Pons (tissue), 1 donor: ENCODE results near the gene SLC9C1.
A peak's percentile ranks its signal among the peaks of the same experiment; 100 is the strongest.
"Not testable (repeated sequence)": the region's sequence is repeated elsewhere in the genome, so short reads cannot be mapped to it uniquely, and the experiment has no call there.

Experiments
- DNase-seq: peaks from one replicate; pipeline ENCODE4 v3.0.0-alpha.2; 2016; ENCODE audit warnings: low spot score

Gene SLC9C1

DNA sequence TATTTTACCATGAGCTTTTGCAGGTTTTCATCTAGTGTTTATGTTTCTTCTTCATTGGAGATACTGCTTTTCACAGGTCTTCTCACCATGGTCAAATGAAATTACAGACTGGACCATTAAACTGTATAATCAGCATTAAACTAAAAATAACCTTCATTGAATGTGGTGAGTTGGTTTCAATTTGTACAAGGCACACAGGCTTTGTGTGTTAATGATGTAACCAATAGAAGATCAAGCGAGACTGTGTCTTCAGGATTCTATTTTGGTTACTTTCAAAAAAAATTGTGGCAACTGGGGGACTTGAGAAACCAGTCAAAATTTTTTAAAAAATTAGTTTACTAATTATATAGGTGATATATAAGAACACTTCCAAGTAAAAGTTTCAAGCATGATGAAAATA is 106.7 kb downstream of the SLC9C1 start:
- DNase-seq = no peak

DNA sequence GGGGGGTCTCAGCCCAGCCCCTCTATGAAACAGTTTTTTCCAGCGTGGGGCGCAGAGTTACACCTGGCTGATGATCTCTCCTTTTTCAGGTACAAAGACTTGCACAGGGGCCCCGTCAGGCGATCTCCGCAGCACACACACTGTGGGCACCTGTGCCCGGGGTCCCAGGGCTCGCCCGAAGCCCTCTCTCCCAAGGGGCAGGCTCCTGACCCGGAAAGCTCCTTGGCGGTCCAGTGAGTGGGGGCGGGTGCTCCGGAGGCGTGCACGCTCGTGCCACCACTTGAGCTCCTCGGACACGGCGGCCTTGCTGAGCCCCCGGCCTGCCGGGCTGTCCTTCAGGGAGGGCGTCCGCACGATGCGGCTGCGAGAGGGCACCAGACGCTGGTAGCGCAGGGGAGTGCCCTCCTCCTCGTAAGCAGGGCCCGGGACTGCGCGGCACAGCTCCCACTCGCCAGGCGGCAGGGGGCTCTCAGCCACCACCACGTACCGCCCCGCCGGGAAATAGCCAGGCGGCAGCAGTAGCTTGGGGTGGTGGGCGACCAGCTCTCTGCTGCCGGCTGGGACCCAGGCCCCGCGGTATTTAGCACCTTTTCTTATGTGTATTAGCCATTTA is 108.5 kb downstream of the SLC9C1 start:
- not testable (repeated sequence) for DNase-seq

DNA sequence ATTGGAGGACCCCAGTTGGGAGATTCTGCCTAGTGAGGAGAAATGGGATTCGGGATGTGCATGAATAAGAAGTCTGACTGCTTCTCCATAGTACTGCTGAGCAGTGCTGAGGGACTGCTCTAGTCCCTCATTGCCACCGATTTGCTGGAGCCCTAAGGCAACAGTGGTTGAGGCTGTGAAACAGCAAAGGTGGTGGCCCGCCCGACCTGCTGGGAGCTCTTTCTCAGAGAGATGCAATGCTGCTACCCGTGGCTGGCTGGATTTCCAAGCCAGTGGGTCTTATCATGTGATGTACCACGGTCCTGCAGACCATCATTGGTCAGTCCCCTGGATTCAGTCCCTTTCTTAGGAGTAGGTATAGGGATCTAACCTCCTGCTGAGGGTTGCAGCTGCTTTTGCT is 118.4 kb downstream of the SLC9C1 start:
- no peak for DNase-seq

DNA sequence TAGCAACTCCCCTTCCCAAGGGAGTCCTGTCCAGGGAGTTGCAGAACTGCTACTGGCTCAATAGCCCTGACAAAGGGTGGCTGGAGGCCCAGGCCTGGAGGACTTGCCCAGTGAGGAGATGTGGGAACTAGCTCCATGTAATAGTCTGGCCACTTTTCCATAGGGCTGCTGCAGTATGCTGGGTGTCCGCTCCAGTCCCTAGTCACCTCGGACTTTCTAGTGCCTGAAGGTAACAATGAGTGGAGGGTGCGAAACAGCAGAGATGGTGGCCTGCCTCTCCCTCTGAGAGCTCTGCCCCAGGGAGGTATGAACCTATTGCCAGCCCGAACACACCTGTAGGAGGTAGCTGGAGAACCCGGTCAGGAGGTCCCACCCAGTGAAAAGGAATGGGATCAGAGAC is 119.0 kb downstream of the SLC9C1 start:
- DNase-seq = no peak

DNA sequence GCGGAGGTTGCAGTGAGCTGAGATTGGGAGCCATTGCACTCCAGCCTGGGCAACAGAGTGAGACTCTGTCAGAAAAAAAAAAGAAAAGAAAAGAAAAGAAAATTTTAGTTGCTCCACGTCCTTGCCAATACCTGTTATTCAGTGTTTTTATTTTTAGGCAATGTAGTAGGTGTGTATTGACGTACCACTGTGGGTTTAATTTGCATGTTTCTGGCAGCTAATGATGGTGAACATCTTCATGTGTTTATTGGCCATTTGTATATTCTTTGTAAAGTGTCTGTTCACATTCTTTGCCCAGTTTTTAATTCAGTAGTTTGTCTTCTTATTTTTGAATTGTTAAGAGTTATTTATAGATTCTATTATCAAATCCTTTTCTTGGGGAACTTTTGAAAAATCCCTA is 122.9 kb downstream of the SLC9C1 start:
- no peak for DNase-seq

DNA sequence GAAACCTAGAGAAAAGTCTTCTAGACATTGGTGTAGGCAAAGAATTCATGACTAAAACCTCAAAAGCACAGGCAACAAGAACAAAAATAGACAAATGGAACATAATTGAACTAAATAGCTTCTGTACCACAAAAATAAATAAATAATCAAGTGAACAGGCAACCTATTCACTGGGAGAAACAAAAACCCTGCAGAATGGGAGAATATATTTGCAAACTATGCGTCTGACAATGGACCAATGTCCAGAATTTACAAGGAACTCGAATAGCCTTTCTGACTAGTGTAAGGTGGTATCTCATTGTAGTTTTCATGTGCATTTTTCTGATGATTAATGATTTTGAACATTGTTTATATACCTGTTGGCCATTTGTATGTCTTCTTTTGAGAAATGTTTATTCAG is 124.0 kb downstream of the SLC9C1 start:
- peak; percentile 87 for DNase-seq

DNA sequence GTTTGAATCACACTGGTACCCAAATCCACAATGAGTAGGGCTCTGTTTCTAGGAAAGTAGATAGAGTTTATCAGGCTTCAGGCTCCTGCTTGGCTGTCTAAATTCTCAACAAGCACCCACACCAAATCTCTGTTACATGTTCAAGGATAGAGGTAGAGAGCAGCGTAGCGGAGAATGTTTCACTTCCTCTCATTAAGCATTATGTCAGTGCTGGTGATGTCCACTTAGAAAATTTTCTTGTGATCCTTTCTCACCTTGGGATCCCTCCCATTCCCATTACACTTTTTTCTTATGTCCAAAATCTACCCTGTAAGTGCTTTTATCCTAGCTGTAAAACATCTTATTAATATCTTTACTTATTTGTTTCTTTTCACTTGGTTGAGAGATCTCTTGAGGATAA is 126.3 kb downstream of the SLC9C1 start:
- DNase-seq = no peak

DNA sequence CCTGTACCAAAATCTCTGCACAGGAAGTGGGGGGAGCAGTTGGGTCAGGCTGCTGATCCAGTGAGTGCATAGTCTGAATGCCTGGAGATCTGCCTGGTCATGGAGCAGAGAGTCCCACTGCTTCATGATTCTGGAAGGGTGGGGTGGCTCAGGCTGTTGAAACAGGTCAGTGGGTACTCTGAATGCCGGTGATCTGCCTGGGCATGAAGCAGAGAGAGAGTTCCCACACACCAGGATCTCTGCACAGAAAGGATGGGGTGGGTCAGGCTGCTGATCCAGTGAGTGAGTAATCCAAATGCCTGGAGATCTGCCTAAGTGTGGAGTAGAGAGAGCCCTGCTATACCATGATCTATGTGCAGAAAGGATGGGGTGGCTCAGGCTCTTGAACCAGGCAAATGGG is 144.9 kb downstream of the SLC9C1 start:
- DNase-seq = no peak

DNA sequence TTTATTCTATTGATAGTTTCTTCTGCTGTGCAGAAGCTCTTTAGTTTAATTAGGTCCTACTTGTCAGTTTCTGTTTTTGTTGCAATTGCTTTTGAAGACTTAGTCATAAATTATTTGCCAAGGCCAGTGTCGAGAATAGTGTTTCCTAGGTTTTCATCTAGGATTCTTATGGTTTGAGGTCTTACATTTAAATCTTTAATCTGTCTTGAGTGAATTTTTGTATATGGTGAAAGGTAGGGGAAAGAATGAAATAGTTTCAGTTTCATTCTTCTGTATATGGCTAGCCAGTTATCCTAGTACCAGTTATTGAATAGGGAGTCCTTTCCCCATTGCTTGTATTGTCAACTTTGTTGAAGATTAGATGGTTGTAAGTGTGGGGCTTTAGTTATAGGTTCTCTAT is 150.3 kb downstream of the SLC9C1 start:
- no peak for DNase-seq

DNA sequence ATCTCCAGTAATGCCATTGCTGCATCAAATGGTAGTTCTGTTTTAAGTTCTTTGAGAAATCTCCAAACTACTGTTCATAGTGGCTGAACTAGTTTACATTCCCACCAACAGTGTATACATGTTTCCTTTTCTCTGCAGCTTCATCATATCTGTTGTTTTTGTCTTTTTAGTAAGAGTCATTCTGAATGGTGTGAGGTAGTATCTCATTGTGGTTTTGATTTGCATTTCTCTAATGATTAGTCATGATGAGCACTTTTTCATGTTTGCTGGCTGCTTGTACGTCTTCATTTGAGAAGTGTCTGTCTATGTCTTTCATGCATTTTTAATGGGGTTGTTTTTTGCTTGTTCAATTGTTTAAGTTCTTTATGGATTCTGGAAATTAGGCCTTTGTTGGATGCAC is 150.8 kb downstream of the SLC9C1 start:
- DNase-seq = no peak

DNA sequence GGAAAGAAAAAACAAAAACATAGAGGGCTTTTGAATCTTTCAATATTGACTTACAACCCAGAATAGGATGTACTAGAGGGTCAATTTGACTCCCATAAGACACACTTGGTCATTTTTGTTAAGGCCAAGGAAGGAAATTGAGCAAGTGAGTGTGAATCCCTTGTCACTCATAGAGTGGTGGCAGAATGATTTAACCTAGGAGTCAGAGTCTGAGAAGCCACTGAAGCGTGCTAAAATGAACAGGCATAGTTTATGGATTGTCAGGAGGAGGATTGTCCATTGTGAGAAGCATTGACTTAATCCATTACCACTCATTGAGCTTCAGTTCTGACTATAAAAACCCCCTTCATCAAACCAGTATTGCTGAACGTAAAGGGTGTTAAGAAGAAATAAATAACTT is 152.7 kb downstream of the SLC9C1 start:
- no peak for DNase-seq

DNA sequence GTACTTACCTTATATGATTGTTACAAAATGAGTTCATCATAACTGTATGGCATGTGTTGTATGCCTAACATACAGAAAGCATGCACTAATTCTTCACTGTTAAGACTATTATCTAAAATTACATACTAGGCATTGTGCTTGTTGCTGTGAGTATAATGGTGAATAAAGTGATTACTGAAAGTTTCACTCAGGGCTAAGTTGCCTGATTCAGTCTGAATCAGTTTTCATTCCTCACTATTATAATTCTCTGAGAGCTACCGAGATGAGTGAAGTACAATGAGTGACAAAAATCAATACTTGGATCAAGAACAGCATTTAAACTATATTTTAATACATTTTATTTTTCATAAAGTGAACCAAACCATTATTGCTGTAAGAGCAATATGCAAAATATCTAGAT is 153.4 kb downstream of the SLC9C1 start:
- DNase-seq = no peak

DNA sequence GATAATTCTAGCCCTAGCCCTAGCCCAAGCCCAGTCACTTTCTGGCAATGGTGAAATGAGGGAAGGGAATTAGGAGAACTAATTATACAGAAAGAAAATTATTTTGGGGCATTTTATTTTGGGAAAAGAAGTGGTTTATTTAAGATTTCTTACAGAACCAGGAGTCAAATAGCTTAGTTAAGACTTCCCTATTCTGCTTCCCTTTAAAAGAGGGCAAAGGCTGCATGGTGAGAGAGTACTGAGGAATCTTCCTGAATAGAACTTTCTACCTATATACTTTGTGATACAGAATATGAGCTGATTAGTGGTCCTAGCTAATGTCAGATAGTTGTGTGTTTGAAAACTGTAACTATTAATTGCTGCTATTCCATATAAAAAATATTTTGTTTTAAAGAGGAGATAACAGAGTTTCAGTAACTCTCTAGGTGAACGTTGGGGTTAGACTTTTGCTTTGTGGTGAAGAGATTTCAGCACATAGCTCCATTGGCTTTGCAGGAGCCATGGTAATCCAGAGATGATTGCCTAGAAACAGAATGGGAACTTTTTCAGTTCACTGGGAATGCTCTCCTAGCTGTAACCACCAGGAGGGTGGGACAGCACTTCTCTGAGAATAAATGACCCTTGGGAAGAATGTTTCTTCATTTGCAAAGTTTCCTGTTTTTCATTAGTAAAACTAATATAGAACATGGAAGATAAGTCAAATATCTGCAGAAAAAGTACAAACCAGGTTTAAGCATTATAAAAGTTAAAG is 155.6 kb downstream of the SLC9C1 start:
- peak; percentile 29 for DNase-seq

DNA sequence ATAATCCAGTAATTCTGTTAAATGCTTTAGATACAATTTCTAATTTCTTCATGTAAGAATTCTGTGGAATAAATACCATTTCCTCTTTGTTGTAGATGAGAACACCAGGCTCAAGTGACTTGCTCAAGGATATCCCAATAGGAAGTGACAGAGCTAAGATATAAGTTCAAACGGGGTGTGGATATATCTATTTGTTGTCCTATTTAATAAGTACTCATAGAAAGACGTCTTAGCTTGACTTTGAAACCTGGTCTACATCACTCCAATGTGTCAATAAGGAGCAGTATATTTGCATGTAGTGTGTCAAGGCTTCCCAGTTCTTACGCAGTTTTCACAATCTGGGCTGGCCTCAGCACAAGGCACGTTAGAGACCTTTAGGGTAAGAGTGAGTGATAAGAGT is 156.2 kb downstream of the SLC9C1 start:
- DNase-seq = no peak

DNA sequence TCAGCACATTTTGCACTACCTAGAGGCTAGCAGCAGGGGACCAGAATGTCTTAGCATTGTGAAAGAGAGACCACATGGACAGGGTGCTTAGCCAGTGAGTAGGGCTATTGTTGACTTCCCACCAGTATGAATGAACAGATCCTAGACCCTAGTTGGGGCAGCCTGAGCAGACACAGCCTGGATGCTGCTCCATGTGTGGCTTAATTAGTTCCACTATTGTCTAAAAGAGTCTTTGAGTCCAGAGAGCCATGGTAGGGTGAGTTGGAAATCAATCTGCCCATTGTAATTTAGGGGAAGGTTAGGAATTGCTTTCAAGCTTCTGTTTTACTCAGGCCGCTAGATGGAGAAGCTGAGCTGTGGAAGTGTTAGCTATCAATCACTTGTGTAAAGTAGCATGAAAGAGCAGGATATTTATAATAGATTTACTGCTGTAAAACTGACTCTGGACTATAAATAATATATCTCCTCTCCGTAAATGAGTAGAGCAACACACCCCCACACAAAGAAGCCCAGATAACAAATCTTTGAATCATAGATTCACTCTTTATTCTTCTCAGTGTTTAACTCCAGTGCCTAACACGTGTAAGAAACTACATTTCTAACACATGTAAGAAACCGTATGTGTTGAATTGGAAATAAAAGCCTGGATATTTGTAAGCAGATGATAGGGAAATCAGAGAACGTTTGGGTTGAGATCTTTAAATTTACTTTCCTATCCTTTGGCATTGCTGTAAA is 156.9 kb downstream of the SLC9C1 start:
- peak; percentile 98 for DNase-seq

DNA sequence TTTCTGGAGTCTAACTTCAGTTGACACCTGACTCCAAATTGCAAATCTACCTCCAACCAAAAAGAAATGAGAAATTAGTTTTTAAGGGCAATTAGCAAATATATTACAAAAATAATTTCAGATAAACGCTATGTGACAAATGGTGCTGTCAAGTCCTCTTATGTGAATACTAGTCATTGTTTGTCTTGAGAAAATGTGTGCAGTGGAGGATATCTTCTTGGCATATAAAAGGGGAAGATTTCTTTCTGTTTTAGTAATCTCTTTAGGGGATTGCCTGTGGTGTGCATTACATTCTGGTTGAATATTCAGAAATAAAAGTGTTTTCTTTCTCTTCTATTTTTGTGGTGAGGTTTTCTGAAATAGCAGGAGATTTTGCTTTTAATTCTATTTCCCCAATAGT is 158.0 kb downstream of the SLC9C1 start:
- DNase-seq = no peak

DNA sequence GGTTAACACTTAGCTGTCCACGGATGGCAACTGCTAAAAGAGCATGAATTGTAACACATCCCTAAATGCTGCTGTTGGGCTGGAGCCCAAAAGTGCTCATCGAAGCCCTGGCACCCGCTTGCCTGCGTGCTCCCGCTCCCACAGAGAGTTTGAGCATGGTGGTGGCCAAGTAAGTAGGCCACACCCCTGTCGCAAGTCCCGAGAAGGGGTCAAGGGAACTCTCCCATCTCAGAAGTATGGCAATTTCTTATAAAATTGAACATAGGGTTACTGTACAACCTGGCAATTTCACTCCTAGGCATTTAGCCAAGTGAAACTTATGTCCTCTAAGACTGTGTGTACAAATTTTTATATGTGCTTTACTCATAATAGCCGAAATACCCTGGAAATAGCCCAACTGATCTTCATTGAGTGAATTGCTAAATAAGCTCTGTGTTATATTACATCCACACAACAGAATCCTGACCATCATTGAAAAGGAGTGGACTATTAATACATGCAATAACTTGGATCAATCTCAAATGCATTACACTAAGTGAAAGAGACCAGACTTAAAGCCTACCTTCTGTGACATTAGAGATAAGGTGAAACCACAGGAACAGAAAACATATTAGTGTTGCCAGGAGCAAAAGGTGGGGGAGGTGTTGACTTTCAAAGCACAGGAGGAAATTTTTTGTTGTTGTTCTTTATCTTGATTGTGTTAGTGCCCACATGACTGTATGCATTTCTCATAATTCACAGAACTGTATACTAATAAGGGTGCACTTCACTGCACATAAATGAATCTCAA is 159.5 kb downstream of the SLC9C1 start:
- DNase-seq = no peak

DNA sequence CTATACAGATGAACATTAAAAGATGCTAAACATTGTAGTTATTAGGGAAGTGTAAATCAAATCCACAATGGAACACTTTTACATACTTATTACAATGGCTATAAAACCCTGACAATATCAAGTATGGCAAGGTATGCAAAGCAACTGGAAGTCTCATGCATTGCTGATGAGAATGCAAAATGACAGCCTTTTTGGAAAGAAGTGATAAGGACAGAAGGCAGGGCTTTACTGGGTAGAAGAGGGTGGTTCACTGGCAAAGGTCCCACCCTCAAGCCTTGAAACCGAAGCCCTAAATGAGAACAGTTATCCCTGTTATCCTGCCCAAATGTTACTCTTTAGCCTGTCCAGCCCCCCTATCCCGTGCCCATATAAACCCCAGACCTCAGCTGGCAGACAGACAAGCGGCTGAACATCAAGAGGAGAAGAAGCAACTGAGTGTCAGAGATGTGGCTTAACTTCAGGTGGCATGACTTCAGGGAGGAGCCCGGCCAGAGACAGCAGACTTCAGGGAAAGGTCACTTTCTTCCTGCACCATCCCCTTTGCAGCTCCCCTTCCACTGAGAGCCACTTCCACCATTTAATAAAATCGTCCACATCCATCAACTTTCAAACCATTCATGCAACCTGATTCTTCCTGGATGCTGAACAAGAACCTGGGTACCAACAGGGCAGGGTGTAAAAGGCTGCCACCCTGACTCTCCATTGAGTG is 160.2 kb downstream of the SLC9C1 start:
- DNase-seq = no peak

DNA sequence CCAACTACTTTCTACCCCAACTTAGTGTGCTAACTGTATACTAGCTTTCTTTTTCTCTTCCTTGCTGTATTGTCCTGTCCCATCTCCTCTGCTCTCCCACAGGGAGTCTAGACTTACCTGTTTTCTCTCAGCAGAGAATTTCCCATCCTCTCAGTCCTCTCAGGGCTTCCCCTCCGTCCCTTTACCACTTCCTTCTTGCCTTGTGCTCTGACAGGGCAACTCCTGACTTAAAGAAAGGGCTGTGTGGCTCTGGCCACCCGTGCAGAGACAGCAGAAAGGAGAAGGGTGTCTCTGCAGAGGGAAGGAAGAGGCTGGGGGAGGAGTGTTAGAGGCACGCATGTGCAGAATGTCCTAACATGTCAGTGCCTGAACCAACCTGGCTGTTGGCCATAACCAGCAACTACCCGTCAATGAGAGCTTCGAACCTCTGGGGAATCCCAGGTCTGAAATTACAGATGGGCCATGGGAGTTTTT is 161.0 kb downstream of the SLC9C1 start, which contains the start of gene GCSAM:
GCSAM (minus strand) TSS at position 274 of the 474 bp plus-strand sequence; CDS start at position 146, 128 bp downstream.
- peak; percentile 85 for DNase-seq

DNA sequence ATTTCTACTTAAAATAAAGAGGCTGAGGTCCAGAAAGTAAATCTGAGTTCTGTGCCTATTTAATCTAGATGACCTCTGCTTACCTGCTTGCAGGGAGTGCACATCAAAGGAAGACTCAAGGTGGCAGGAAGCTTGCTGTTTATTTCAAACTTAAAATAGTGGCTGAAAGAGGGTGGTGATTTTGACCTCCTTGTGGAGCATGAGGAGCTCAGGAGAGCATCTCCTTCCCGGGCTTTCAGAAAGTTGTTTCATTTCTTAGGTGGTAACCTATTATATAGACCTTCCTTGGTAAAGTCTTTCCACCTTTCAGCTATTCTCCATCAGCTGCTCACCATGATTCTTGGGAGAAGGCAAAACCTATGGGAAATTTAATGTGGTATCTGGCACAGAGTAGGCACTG is 161.5 kb downstream of the SLC9C1 start:
- no peak for DNase-seq

DNA sequence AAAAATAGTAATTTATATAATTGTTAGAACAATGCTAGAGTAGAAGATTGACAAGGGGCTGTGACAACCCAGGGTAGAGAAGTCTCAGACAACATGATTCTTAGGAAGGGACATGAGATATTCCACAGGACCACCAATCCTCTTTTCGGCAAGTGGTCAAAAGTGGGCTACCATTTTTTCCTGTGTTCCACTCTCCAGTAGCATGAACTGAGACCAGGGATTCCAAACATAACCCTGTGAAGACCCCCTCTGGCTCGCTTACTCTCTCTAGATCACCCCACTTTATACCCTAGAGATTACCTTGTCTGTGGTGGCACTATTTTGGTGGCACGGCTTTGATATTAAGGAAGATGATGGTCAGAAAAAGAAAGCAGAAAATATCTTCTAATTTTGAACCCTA is 161.9 kb downstream of the SLC9C1 start:
- no peak for DNase-seq

DNA sequence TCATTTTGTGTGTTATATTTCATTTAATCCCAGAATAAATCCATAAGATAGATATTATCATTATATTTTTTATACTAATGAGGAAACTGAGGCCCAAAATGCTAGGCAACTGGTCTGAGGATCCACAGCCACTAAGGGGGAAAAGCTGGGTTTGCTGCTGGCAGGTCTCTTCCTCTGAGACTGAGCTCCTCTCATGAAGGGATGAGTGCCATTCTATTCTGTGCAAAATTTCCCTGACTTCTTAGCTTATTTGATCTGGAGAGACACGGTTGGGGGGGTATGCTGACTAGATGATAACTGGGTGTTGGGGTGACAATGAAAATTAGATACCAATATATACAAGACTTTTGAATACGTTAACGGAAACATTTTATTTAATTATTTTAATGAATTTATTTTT is 162.9 kb downstream of the SLC9C1 start:
- no peak for DNase-seq
